GM12801 (cell line): Measurements from ENCODE around the gene CCDC175.

Experiments
- CTCF ChIP-seq: IDR thresholded peaks from one replicate; pipeline ENCODE4 v1.5.1; 2011; ENCODE audit warnings: control low read depth; ENCODE audit not compliant: insufficient read length; ENCODE audit errors: extremely low read depth

The CCDC175 gene

GRCh38 chr14:59510966-59511365 lies 65.6 kb downstream of the CCDC175 start:
- TF ChIP-seq CTCF = no peak

- no peak for TF ChIP-seq CTCF
Observed at GRCh38 chr14:59510001-59510400, 66.6 kb downstream of the CCDC175 start.

- TF ChIP-seq CTCF = no peak
Observed at GRCh38 chr14:59509101-59509500, 67.5 kb downstream of the CCDC175 start.

DNA sequence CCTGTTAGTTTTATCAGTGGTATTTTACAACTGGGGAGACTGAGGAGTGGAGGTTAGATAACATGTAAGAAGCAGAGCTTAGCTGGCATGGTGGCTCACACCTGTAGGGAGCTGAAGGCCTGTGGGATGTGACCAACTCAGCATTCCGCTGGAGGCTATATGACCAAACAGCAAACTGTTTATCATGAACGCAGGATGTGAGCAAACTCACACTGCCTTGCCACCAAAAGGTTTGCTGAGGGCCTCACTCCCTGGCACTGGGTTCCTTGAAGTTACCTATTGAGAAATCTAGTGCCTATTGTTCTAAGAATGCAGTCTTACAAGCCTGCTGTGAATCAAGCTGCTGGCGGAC lies 68.9 kb downstream of the CCDC175 start:
- TF ChIP-seq CTCF = no peak

- no peak for TF ChIP-seq CTCF
Observed at GRCh38 chr14:59507063-59507751, 69.4 kb downstream of the CCDC175 start.

GRCh38 chr14:59503256-59503655 lies 73.4 kb downstream of the CCDC175 start:
- no peak for TF ChIP-seq CTCF

GRCh38 chr14:59500732-59501131 lies 75.9 kb downstream of the CCDC175 start:
- TF ChIP-seq CTCF = no peak
